ENCODE measurements around the gene RLIM.

RLIM gene

DNA sequence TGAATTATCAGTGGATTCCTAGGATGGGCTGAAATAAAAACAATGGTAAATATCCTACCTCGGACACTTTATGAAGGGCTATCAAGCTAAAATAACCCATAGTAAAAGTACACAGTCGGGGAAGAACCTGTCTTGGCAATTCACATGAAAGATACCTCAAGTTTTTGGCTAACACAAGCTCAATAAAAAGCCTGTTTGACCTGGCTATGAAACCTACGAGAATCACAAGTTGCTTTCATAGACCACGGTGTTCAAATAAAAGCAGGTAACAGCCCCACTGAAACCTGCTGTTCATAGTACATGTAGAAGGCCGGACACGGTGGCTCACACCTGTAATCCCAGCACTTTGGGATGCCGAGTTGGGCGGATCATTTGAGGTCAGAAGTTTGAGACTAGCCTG, 12.3 kb downstream of the RLIM start:
- no peak overlapping the region for H3K23ac ChIP-seq (ENCODE audit: low read length)
- H2BK120ac ChIP-seq (ENCODE audit: insufficient read depth, low read length, poor library complexity), result no peak overlapping the region
- no peak overlapping the region for H3K4me3 ChIP-seq (ENCODE audit: low read depth, low read length)
- H2AFZ ChIP-seq (ENCODE audit: insufficient read depth, low read length, poor library complexity), result no peak overlapping the region
- no peak overlapping the region for H4K12ac ChIP-seq (ENCODE audit: low read depth, low read length)
- no peak overlapping the region for H2BK5ac ChIP-seq (ENCODE audit: low read depth, low read length, poor library complexity)
- no peak overlapping the region for H3K18ac ChIP-seq (ENCODE audit: low read length)
- H3K4me2 ChIP-seq (ENCODE audit: low read length), result no peak overlapping the region
- no peak overlapping the region for H3K14ac ChIP-seq (ENCODE audit: low read length)
- WGBS (ENCODE audit: extremely low coverage, insufficient coverage, insufficient read length), result no CpG with 5 or more reads among the region's 8 CpGs
- H2AK5ac ChIP-seq (ENCODE audit: low read length), result no peak overlapping the region
- peaks cover 2 to 6% of the 10 kb centered on the region in 2 experiments for H3K36me3 ChIP-seq (ENCODE audit: control insufficient read depth in 1 of 2, insufficient read depth in 2 of 2, low read length in 2 of 2)
- H3K79me1 ChIP-seq (ENCODE audit: low read length), result no peaks in the 10 kb centered on the region
- H2BK12ac ChIP-seq (ENCODE audit: low read length), result no peak overlapping the region
- peak overlapping the region; percentile 75 for H3K4ac ChIP-seq (ENCODE audit: low read depth, low read length)
- H3K27me3 ChIP-seq (ENCODE audit: insufficient read depth, low read length), result no peaks in the 10 kb centered on the region
- DNase-seq, result no peak
- no peaks in the 10 kb centered on the region for H3K9me3 ChIP-seq (ENCODE audit: insufficient read depth, low read depth, low read length)
- H3K79me2 ChIP-seq (ENCODE audit: control insufficient read depth, insufficient read depth, low read length, poor library complexity), result peaks cover 2% of the 10 kb centered on the region
- H3K27ac ChIP-seq (ENCODE audit: low read depth, low read length), result no peak overlapping the region
- H4K91ac ChIP-seq (ENCODE audit: low read depth, low read length), result no peak overlapping the region
- H3K9ac ChIP-seq (ENCODE audit: low read length), result no peak overlapping the region
- H4K8ac ChIP-seq (ENCODE audit: low read depth, low read length), result no peak overlapping the region
- H3K4me1 ChIP-seq (ENCODE audit: control insufficient read depth in 1 of 2, insufficient read depth in 2 of 2, low read length in 2 of 2), result no peaks in the 10 kb centered on the region

DNA sequence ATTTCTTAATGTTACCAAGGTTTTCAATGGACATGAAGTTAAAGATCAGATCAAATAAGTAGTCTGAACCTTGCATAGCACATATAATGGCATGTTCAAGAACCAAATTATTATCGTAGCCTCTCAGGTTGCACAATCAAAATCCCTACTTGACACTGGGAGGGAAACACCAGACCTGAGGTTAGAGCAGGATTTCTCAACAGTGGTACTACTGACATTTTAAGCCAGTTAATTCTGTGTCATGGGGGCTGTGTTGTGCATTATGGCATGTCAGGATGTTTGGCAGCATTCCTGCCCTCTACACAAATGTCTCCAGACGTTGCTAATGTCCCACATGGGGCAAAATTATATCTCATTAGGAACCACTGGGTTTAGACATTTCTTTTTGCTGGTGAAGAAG, 20.8 kb downstream of the RLIM start:
- no CpG with 5 or more reads among the region's 2 CpGs for WGBS (ENCODE audit: extremely low coverage, insufficient coverage, insufficient read length)
- no peak overlapping the region for H3K4ac ChIP-seq (ENCODE audit: low read depth, low read length)

DNA sequence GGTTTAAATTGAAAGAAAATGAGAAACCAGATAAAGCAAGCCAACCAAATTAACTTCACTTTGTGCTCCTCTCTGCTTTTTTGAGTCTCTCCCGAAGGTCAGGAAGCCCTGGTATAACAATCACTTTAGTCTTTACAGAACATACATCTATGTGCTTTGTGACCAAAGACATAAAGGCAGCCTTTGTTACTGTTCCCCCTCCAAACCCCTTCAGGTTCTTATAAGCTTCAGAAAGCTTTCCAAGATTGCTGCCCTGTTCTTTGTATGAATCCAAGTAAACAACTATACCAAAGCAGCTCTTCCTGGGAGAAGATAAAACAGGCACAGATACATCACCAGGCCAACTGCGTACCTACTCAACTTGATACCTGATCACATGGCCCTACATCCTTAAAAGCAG, 28.7 kb downstream of the RLIM start:
- no peaks in the 10 kb centered on the region for H3K79me1 ChIP-seq (ENCODE audit: low read length)
- H2BK5ac ChIP-seq (ENCODE audit: low read depth, low read length, poor library complexity), result no peak overlapping the region
- DNase-seq, result no peak
- no peak overlapping the region for H4K12ac ChIP-seq (ENCODE audit: low read depth, low read length)
- H3K79me2 ChIP-seq (ENCODE audit: control insufficient read depth, insufficient read depth, low read length, poor library complexity), result no peaks in the 10 kb centered on the region
- H3K23ac ChIP-seq (ENCODE audit: low read length), result no peak overlapping the region
- WGBS (ENCODE audit: extremely low coverage, insufficient coverage, insufficient read length), result no CpG with 5 or more reads among the region's 2 CpGs
- H3K9me3 ChIP-seq (ENCODE audit: insufficient read depth, low read depth, low read length), result no peaks in the 10 kb centered on the region
- no peak overlapping the region for H2AFZ ChIP-seq (ENCODE audit: insufficient read depth, low read length, poor library complexity)
- H3K4ac ChIP-seq (ENCODE audit: low read depth, low read length), result no peak overlapping the region
- no peak overlapping the region for H2BK120ac ChIP-seq (ENCODE audit: insufficient read depth, low read length, poor library complexity)
- H3K14ac ChIP-seq (ENCODE audit: low read length), result no peak overlapping the region
- H3K4me2 ChIP-seq (ENCODE audit: low read length), result no peak overlapping the region
- no peak overlapping the region for H3K27ac ChIP-seq (ENCODE audit: low read depth, low read length)
- H3K9ac ChIP-seq (ENCODE audit: low read length), result no peak overlapping the region
- no peak overlapping the region for H3K18ac ChIP-seq (ENCODE audit: low read length)
- no peak overlapping the region for H4K8ac ChIP-seq (ENCODE audit: low read depth, low read length)
- no peak overlapping the region for H2BK12ac ChIP-seq (ENCODE audit: low read length)
- H3K36me3 ChIP-seq (ENCODE audit: control insufficient read depth in 1 of 2, insufficient read depth in 2 of 2, low read length in 2 of 2), result no peaks in the 10 kb centered on the region
- no peaks in the 10 kb centered on the region for H3K4me1 ChIP-seq (ENCODE audit: control insufficient read depth in 1 of 2, insufficient read depth in 2 of 2, low read length in 2 of 2)
- H4K91ac ChIP-seq (ENCODE audit: low read depth, low read length), result no peak overlapping the region
- H2AK5ac ChIP-seq (ENCODE audit: low read length), result no peak overlapping the region
- no peaks in the 10 kb centered on the region for H3K27me3 ChIP-seq (ENCODE audit: insufficient read depth, low read length)
- H3K4me3 ChIP-seq (ENCODE audit: low read depth, low read length), result no peak overlapping the region

More for the DNA sequence above, 20.8 kb downstream of the RLIM start:
- Histone ChIP-seq H3K18ac (ENCODE audit: low read length) (no peak overlapping the region), H2AFZ (ENCODE audit: insufficient read depth, low read length, poor library complexity) (no peak overlapping the region), H3K4me2 (ENCODE audit: low read length) (no peak overlapping the region), H4K91ac (ENCODE audit: low read depth, low read length) (no peak overlapping the region), H2BK5ac (ENCODE audit: low read depth, low read length, poor library complexity) (no peak overlapping the region), H4K12ac (ENCODE audit: low read depth, low read length) (no peak overlapping the region), H3K79me1 (ENCODE audit: low read length) (no peaks in the 10 kb centered on the region), H3K27ac (ENCODE audit: low read depth, low read length) (no peak overlapping the region), H3K4me3 (ENCODE audit: low read depth, low read length) (no peak overlapping the region), H3K9ac (ENCODE audit: low read length) (no peak overlapping the region), H3K4me1 (ENCODE audit: control insufficient read depth in 1 of 2, insufficient read depth in 2 of 2, low read length in 2 of 2) (no peaks in the 10 kb centered on the region), H2BK12ac (ENCODE audit: low read length) (no peak overlapping the region), H3K9me3 (ENCODE audit: insufficient read depth, low read depth, low read length) (no peaks in the 10 kb centered on the region), H2AK5ac (ENCODE audit: low read length) (no peak overlapping the region), H3K23ac (ENCODE audit: low read length) (no peak overlapping the region), H3K79me2 (ENCODE audit: control insufficient read depth, insufficient read depth, low read length, poor library complexity) (no peaks in the 10 kb centered on the region), H4K8ac (ENCODE audit: low read depth, low read length) (no peak overlapping the region), H2BK120ac (ENCODE audit: insufficient read depth, low read length, poor library complexity) (no peak overlapping the region), H3K14ac (ENCODE audit: low read length) (no peak overlapping the region), H3K27me3 (ENCODE audit: insufficient read depth, low read length) (no peaks in the 10 kb centered on the region), H3K36me3 (ENCODE audit: control insufficient read depth in 1 of 2, insufficient read depth in 2 of 2, low read length in 2 of 2) (peaks cover 8 to 12% of the 10 kb centered on the region in 2 experiments)
- peak; percentile 27 to 60 for DNase-seq

DNA sequence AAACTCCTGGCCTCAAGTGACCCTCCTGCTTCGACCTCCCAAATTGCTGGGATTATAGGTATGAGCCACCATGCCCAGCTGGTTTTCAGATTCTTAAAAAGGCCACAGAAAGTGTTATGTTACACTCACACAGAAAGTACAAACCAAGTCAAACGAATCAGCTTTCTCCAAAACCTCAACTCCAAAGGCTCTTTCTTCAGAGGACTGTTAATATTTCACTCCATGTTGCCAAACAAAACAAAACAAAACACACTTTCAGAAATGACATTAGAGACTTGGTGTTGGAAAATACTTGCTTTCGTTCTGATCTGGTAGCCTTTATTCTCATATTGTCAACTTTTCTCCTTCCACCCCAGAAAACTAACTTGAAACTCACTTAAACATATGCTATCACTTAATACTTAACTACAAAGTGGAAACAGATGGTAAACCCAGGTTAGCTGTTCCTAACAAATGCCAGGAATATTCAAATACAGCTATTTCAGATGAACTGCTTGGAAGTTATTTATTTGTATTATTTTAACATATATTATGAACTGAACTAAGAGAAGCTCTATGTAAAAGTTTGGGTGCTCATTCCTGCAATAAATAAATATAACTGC, 34.7 kb downstream of the RLIM start:
- Histone ChIP-seq H3K79me2 (ENCODE audit: control insufficient read depth, insufficient read depth, low read length, poor library complexity) (no peaks in the 10 kb centered on the region), H4K91ac (ENCODE audit: low read depth, low read length) (no peak overlapping the region), H3K4me1 (ENCODE audit: control insufficient read depth in 1 of 2, insufficient read depth in 2 of 2, low read length in 2 of 2) (no peaks in the 10 kb centered on the region), H3K9ac (ENCODE audit: low read length) (no peak overlapping the region), H2BK5ac (ENCODE audit: low read depth, low read length, poor library complexity) (no peak overlapping the region), H3K36me3 (ENCODE audit: control insufficient read depth in 1 of 2, insufficient read depth in 2 of 2, low read length in 2 of 2) (no peaks in the 10 kb centered on the region), H3K4ac (ENCODE audit: low read depth, low read length) (no peak overlapping the region), H4K12ac (ENCODE audit: low read depth, low read length) (no peak overlapping the region), H3K23ac (ENCODE audit: low read length) (no peak overlapping the region), H2BK12ac (ENCODE audit: low read length) (no peak overlapping the region), H2AFZ (ENCODE audit: insufficient read depth, low read length, poor library complexity) (no peak overlapping the region), H2BK120ac (ENCODE audit: insufficient read depth, low read length, poor library complexity) (no peak overlapping the region), H2AK5ac (ENCODE audit: low read length) (no peak overlapping the region), H3K9me3 (ENCODE audit: insufficient read depth, low read depth, low read length) (no peaks in the 10 kb centered on the region), H3K4me2 (ENCODE audit: low read length) (no peak overlapping the region), H3K18ac (ENCODE audit: low read length) (no peak overlapping the region), H3K27ac (ENCODE audit: low read depth, low read length) (no peak overlapping the region), H3K79me1 (ENCODE audit: low read length) (no peaks in the 10 kb centered on the region), H4K8ac (ENCODE audit: low read depth, low read length) (no peak overlapping the region), H3K14ac (ENCODE audit: low read length) (no peak overlapping the region), H3K27me3 (ENCODE audit: insufficient read depth, low read length) (no peaks in the 10 kb centered on the region), H3K4me3 (ENCODE audit: low read depth, low read length) (no peak overlapping the region)
- no CpG with 5 or more reads among the region's 3 CpGs for WGBS (ENCODE audit: extremely low coverage, insufficient coverage, insufficient read length)
- DNase-seq, result no peak

All from trophoblast cell (in vitro differentiated cells and primary cell).